HG03571 (cell line): ENCODE data around the gene FNBP1L.

Experiments used
- ATAC-seq: cut with Tn5 transposase; IDR thresholded peaks from one replicate; pipeline ENCODE4 v1.9.1; 2021; ENCODE audit not compliant: unreplicated experiment

FNBP1L gene

GRCh38 chr1:93447481-93448291 lies at the start of gene FNBP1L:
FNBP1L (plus strand) TSS chr1:93448118; CDS start chr1:93448282, 164 bp downstream.
- ATAC-seq: no peak

- ATAC-seq: no peak
These were observed 48.1 kb upstream of the FNBP1L start for GRCh38 chr1:93399781-93400180.

GRCh38 chr1:93408203-93408602 lies 39.7 kb upstream of the FNBP1L start:
- no peak for ATAC-seq

GRCh38 chr1:93411000-93411399 lies 36.9 kb upstream of the FNBP1L start:
- no peak for ATAC-seq

GRCh38 chr1:93414749-93415148 lies 33.2 kb upstream of the FNBP1L start:
- ATAC-seq: no peak

- ATAC-seq: no peak
These were observed 32.6 kb upstream of the FNBP1L start for GRCh38 chr1:93415296-93415695.

- ATAC-seq: no peak
These were observed 31.7 kb upstream of the FNBP1L start for GRCh38 chr1:93416183-93416582.

GRCh38 chr1:93419344-93419743 lies 28.6 kb upstream of the FNBP1L start:
- ATAC-seq: no peak

GRCh38 chr1:93420400-93420799 lies 27.5 kb upstream of the FNBP1L start:
- no peak for ATAC-seq

GRCh38 chr1:93426181-93426580 lies 21.7 kb upstream of the FNBP1L start:
- no peak for ATAC-seq

- ATAC-seq: no peak
These were observed 20.3 kb upstream of the FNBP1L start for GRCh38 chr1:93427656-93428055.

GRCh38 chr1:93433407-93433961 lies 14.4 kb upstream of the FNBP1L start:
- no peak for ATAC-seq

GRCh38 chr1:93434088-93434487 lies 13.8 kb upstream of the FNBP1L start:
- no peak for ATAC-seq

- ATAC-seq: no peak
These were observed 12.9 kb upstream of the FNBP1L start for GRCh38 chr1:93434987-93435386.

- ATAC-seq: no peak
These were observed 12.5 kb upstream of the FNBP1L start for GRCh38 chr1:93435443-93435842.

GRCh38 chr1:93436496-93436895 lies 11.4 kb upstream of the FNBP1L start:
- ATAC-seq: no peak

GRCh38 chr1:93437976-93438605 lies 9.8 kb upstream of the FNBP1L start:
- ATAC-seq: no peak

GRCh38 chr1:93438716-93439115 lies 9.2 kb upstream of the FNBP1L start:
- ATAC-seq: no peak

GRCh38 chr1:93440272-93440671 lies 7.6 kb upstream of the FNBP1L start:
- no peak for ATAC-seq

GRCh38 chr1:93440706-93441105 lies 7.2 kb upstream of the FNBP1L start:
- ATAC-seq: no peak

GRCh38 chr1:93441589-93441988 lies 6.3 kb upstream of the FNBP1L start:
- no peak for ATAC-seq

GRCh38 chr1:93442008-93442666 lies 5.8 kb upstream of the FNBP1L start:
- ATAC-seq: no peak
